HL-60 (cell line): ENCODE results near the gene CALR3.
"Not testable (repeated sequence)": the region's sequence is repeated elsewhere in the genome, so short reads cannot be mapped to it uniquely, and the experiment has no call there.

Source experiments
- DNase-seq, 2 experiments: peaks; one replicate each; pipeline ENCODE4 v3.0.0-alpha.2; 2010 to 2020; ENCODE audit warnings: low read depth in 1 of 2, low spot score in 1 of 2
- H3K27ac ChIP-seq: fragments of 250-450 bp; sonication (Bioruptor Pico); replicated peaks from 2 replicates; pipeline ENCODE4 v1.5.1; 2020; ENCODE audit warnings: mild to moderate bottlenecking, moderate library complexity
- H3K27me3 ChIP-seq: fragments of 250-450 bp; sonication (Bioruptor Pico); 2 replicates; pipeline ENCODE4 v1.5.1; 2021; ENCODE audit warnings: mild to moderate bottlenecking, moderate library complexity; ENCODE audit not compliant: insufficient read depth, poor library complexity, severe bottlenecking
- H3K4me3 ChIP-seq: replicated peaks from 2 replicates; pipeline ENCODE4 v1.5.1; 2011; ENCODE audit warnings: mild to moderate bottlenecking, control low read depth, low read length; ENCODE audit not compliant: insufficient read depth
- CTCF ChIP-seq: IDR thresholded peaks from one replicate; pipeline ENCODE4 v1.5.1; 2011; ENCODE audit warnings: low read length, control low read depth, inconsistent platforms; ENCODE audit not compliant: insufficient read depth
- GABPA ChIP-seq: IDR thresholded peaks from 2 replicates; pipeline ENCODE4 v1.6.1; 2012; ENCODE audit warnings: low read depth
- POLR2AphosphoS5 ChIP-seq: IDR thresholded peaks from 2 replicates; pipeline ENCODE4 v1.6.1; 2012; ENCODE audit warnings: low read depth
- REST ChIP-seq: IDR thresholded peaks from 2 replicates; pipeline ENCODE4 v1.6.1; 2012; ENCODE audit warnings: low read depth; ENCODE audit not compliant: insufficient replicate concordance
- SPI1 ChIP-seq: IDR thresholded peaks from 2 replicates; pipeline ENCODE4 v1.6.1; 2012; ENCODE audit warnings: low read depth, mild to moderate bottlenecking, borderline replicate concordance

The CALR3 gene

GRCh38 chr19:16452325-16452724, 43.6 kb downstream of the CALR3 start:
- TF ChIP-seq CTCF (no peak), SPI1 (no peak), GABPA (no peak), REST (no peak), POLR2AphosphoS5 (no peak)

DNA sequence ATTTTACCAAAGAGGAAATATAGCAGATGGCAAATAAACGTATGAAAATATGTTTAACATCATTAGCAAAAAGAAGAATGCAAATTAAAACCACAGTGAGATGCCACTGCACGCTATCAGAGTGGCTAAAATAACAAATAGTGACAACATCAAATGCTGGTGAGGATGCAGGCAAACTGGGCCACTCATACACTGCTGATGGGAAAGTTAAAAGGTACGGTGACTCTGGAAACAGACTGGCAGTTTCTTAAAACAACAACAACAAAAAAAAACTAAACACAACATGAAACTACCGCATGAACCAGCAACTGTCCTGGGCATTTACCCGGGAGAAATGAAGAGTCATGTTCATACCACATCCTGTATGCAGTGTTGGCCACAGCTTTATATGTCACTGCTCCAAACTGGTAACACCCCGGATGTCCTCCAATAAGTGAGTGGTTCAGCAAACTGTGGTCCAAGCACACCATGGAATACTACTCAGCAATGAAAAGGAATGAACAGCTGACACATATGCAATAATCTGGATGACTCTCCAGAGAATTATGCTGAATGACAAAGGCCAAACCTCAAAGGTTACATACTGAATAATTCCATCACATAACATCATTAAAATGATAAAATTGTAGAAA, 46.5 kb downstream of the CALR3 start:
- DNase-seq: peak in 1 of 2 experiments; percentile 72
- Histone ChIP-seq H3K27me3 (no peaks in the 10 kb centered on the region), H3K4me3 (no peak overlapping the region), H3K27ac (peak overlapping the region; percentile 81)
- TF ChIP-seq GABPA: no peak
- TF ChIP-seq REST: no peak
- no peak for TF ChIP-seq CTCF
- TF ChIP-seq SPI1: no peak
- TF ChIP-seq POLR2AphosphoS5: no peak

More at GRCh38 chr19:16452325-16452724, 43.6 kb downstream of the CALR3 start:
- DNase-seq: no peak
- no peak overlapping the region for H3K27ac ChIP-seq
- H3K4me3 ChIP-seq: no peak overlapping the region
- H3K27me3 ChIP-seq: no peaks in the 10 kb centered on the region

- H3K4me3 ChIP-seq, H3K27me3 ChIP-seq, DNase-seq: not testable (repeated sequence)
- peak overlapping the region; percentile 81 for H3K27ac ChIP-seq
Observed at GRCh38 chr19:16448872-16449271, 47.1 kb downstream of the CALR3 start.

- Histone ChIP-seq H3K27me3 (no peaks in the 10 kb centered on the region), H3K4me3 (no peak overlapping the region), H3K27ac (peak overlapping the region; percentile 81)
- DNase-seq: peak; percentile 79 to 97
- TF ChIP-seq CTCF: no peak
- peak; percentile 34; the same call in 1 of the 2 replicates for TF ChIP-seq SPI1
- TF ChIP-seq GABPA: peak; percentile 43; the same call in 1 of the 2 replicates
- peak; percentile 56 for TF ChIP-seq POLR2AphosphoS5
- peak; percentile 47 for TF ChIP-seq REST
Observed at GRCh38 chr19:16446724-16447368, 49.1 kb downstream of the CALR3 start.
